ENCODE measurements around the gene JARID2. TPM values are rescaled to one million over a fixed set of nuclear protein-coding genes. Genes with fewer than 3 reads are reported as not detected.
A peak's percentile ranks its signal among the peaks of the same experiment; 100 is the strongest.

JARID2 gene
- total RNA-seq, 3 donors from 2014 or later, result 10.6 to 11.8 (median 11.4) TPM

DNA sequence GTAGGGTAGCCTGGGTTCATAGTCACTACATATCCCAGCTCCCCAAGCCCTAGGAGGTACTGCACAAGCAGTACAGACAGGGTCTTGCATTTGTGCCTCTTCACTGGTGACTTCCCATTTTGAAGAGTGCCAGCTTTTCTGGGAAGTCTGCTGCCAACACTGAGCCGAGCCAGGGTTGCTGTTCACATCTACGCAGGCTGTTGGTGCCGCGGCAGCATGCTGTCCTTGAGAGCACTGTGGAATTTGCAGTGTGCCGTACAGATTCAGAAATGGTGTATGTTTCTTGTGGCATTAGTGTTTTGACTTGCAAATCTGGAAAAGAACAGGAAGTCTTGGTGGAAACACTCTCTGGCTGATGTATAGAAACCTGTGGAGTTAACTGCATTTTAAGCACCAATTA, 67.5 kb downstream of the JARID2 start:
- Histone ChIP-seq H3K4me3 (no peak overlapping the region), H3K36me3 (ENCODE audit: low read depth) (no peaks in the 10 kb centered on the region), H3K9me3 (no peaks in the 10 kb centered on the region), H3K4me1 (ENCODE audit: low read depth) (peaks cover 8% of the 10 kb centered on the region)
- ATAC-seq, result peak; percentile 22
- no peak for DNase-seq
- intact Hi-C loops (cut with DNase I, micrococcal nuclease), result no loop called here
- TF ChIP-seq, protein P1, sequence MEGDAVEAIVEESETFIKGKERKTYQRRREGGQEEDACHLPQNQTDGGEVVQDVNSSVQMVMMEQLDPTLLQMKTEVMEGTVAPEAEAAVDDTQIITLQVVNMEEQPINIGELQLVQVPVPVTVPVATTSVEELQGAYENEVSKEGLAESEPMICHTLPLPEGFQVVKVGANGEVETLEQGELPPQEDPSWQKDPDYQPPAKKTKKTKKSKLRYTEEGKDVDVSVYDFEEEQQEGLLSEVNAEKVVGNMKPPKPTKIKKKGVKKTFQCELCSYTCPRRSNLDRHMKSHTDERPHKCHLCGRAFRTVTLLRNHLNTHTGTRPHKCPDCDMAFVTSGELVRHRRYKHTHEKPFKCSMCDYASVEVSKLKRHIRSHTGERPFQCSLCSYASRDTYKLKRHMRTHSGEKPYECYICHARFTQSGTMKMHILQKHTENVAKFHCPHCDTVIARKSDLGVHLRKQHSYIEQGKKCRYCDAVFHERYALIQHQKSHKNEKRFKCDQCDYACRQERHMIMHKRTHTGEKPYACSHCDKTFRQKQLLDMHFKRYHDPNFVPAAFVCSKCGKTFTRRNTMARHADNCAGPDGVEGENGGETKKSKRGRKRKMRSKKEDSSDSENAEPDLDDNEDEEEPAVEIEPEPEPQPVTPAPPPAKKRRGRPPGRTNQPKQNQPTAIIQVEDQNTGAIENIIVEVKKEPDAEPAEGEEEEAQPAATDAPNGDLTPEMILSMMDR (IDR thresholded peaks at IDR 0.05), result no peak

DNA sequence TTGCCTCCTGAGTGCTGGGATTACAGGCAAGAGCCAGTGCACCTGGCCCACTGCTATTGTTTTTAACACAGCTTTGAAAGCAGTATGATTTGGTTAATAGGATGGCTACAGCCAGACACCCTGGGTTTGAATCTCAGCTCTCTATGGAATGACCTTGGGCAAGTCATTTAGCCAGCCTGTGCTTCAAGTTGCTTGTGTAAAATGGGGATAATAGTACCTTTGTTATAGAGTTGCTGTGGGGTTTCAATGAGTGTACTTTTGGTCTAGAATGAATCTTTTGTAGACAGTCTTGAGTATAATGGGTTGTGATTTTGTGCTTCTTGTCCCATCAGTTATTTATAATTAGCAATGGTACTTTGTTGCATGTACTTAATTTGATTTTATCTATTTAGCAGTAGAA, 70.9 kb downstream of the JARID2 start:
- no peaks in the 10 kb centered on the region for H3K9me3 ChIP-seq
- ATAC-seq (no peak), DNase-seq (no peak)
- H3K36me3 ChIP-seq (ENCODE audit: low read depth), result no peaks in the 10 kb centered on the region
- intact Hi-C loops (cut with DNase I, micrococcal nuclease), result no loop called here
- no peak overlapping the region for H3K4me3 ChIP-seq
- H3K4me1 ChIP-seq (ENCODE audit: low read depth), result peaks cover 8% of the 10 kb centered on the region
- TF ChIP-seq, protein P1 (IDR thresholded peaks at IDR 0.05), result no peak

DNA sequence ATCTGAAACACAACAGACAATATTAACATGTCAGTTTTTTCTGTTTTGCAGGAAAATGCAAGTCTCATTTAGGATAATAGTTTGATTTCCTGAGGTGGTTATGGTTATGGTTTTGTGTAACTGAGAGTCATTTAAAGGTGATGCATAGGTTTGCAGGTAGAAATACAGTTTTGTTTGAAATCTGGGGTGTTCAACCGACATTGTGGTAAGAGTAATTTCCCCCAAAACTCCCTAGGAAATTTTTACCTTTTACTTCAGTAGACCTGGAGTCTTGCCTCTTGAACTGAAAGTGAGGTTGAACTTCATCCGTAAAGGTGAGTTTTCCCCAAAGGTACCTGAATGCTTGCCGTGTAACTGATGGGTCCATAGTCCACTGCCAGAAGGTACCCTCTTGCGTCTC, 71.4 kb downstream of the JARID2 start:
- no peak overlapping the region for H3K4me3 ChIP-seq
- ATAC-seq (no peak), DNase-seq (no peak)
- intact Hi-C loops (cut with DNase I, micrococcal nuclease), result no loop called here
- peaks cover 8% of the 10 kb centered on the region for H3K4me1 ChIP-seq (ENCODE audit: low read depth)
- no peaks in the 10 kb centered on the region for H3K9me3 ChIP-seq
- TF ChIP-seq, protein P1 (IDR thresholded peaks at IDR 0.05), result no peak
- H3K36me3 ChIP-seq (ENCODE audit: low read depth), result no peaks in the 10 kb centered on the region

DNA sequence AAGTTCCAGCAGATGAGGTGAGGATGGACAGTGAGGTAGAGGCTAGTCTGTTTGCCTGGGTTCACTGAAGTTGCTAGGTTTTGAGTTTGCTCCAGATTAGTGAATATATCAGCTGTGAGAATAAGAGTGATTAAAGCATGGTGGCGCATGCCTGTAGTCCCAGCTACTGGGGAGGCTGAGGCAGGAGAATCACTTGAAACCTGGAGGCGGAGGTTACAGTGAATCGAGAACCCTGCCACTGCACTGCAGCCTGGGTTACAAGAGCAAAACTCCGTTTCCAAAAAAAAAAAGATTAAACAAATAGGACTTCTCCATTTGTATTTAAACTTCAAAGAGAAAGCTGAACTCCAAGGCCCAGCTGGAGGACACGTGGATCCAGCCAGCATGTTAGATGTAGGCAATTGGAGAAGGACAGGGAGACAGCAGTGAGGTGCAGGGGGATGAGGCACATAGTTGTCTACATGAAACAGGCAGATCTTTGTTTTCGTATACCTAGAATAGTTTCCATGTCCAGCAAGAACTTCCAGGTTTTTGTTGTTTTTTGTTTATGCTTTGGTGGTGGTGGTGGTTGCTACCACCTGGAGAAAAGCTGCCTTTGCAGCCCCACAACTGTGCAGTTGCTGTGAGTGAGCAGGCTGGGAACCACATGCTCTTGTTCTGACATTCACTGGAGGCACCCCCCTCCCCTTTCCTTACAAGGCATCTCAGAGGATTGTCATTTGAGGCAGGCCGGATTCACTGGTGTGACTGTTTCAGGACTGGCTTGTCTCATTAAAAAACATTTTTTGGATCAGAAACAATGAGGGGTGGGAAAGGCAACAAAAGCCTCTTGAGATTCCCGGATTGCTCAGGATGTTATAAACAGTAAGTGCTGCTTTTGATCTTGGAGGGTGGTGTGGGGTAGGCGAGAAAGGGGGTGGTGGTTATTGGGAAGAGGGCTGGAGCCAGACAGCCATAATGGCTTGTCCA, 72.3 kb downstream of the JARID2 start:
- TF ChIP-seq, protein P1 (IDR thresholded peaks at IDR 0.05), result no peak
- intact Hi-C loops (cut with DNase I, micrococcal nuclease), result no loop called here
- Histone ChIP-seq H3K36me3 (ENCODE audit: low read depth) (no peaks in the 10 kb centered on the region), H3K9me3 (no peaks in the 10 kb centered on the region), H3K4me3 (no peak overlapping the region), H3K4me1 (ENCODE audit: low read depth) (peaks cover 8% of the 10 kb centered on the region)
- ATAC-seq (no peak), DNase-seq (no peak)

DNA sequence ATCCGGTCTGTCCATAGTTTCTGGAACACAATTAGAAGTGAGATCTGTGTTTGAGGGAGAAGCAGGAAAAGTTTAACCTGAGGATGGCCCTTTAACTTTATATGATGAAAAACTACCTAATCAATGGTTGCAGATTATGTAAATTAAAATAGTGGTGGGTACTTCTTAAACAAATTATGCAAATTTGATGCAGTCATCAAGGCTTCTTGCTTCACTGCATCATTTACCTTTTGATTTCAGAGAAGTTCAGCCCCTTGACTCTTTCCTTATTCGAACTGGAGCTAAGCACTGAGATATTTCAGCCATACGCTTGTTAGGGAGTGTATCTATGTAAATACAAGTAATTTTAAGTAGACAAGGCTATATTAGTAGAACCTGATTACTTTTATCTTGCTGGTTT, 73.8 kb downstream of the JARID2 start:
- TF ChIP-seq, protein P1 (IDR thresholded peaks at IDR 0.05), result no peak
- H3K4me1 ChIP-seq (ENCODE audit: low read depth), result peaks cover 8% of the 10 kb centered on the region

More for the DNA sequence above, 73.8 kb downstream of the JARID2 start:
- DNase-seq (no peak), ATAC-seq (no peak)
- Histone ChIP-seq H3K4me3 (no peak overlapping the region), H3K9me3 (no peaks in the 10 kb centered on the region), H3K36me3 (ENCODE audit: low read depth) (no peaks in the 10 kb centered on the region)
- intact Hi-C loops (cut with DNase I, micrococcal nuclease), result no loop called here

All from mucosa of descending colon (tissue), 3 donors.